ENCODE data around the gene TTYH3. TPM values are rescaled to one million over a fixed set of nuclear protein-coding genes. Genes with fewer than 3 reads are reported as not detected.

The TTYH3 gene
- total RNA-seq, 1 experiment from 2014 or later = 278 TPM

DNA sequence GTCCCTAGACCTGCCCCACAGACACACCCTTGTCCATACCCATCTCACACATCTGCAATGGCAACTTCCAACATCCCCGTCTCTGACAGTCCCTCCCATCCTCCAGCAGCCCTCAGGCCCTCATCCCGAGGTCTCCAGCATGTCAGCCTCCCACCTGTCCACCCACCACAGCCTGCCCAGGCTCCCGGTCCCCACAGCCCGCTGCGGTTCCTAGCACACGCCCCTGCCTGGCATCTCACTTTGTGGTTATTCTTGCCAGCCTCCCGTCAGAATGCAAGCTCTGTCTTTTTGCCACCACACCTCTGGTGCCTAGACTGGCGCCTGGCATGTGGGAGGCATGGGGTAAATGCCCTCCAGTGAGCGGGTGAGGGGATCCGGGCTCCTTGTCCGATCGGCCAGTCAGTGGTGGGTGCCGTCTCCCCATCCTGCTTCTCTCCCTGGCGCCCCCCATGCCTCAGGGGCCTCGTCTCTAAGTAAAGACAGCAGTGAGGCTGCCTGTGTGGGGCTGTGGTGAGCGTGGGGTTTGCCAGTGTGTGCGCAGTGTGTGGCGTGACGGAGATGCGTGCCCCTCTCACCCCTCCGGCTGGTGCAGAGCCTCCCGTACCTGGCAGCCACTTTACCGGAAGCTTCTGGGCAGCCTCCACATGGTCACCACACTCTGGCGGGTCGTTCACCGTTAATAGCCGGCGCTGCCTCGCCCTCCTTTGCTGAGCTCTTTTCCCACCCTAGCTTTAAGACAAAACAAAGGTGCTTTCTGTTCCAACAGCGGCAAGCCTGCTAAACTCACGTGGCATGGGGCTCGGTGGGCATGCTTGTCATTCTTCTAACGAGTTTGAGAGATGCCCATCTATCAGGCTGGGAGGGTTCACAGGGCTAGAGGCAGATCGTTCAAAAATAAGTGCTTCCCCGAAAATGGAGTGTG, 28.5 kb upstream of the TTYH3 start:
- no peak for DNase-seq (ENCODE audit: low read depth, low spot score)
- Histone ChIP-seq H3K4me1 (ENCODE audit: control insufficient read depth, insufficient read depth, low read length) (no peaks in the 10 kb centered on the region), H3K27ac (ENCODE audit: low read length) (no peak overlapping the region), H3K9me3 (ENCODE audit: control insufficient read depth, insufficient read depth, low read depth, low read length) (no peaks in the 10 kb centered on the region), H3K4me3 (ENCODE audit: low read depth in 2 of 2, low read length in 2 of 2) (no peak overlapping the region), H3K36me3 (ENCODE audit: control insufficient read depth, insufficient read depth, low read length) (no peaks in the 10 kb centered on the region), H3K27me3 (ENCODE audit: control insufficient read depth, insufficient read depth, low read length) (no peaks in the 10 kb centered on the region)
- no peak for ATAC-seq
- no TSS peak for BruUV-seq (replicated peaks)
- intact Hi-C loops (cut with micrococcal nuclease; ENCODE audit: unreplicated experiment) = no loop called here
- ChIA-PET POLR2A (no interaction called here), CTCF (interaction anchor here (0.5 kb wide), 1 partner anchor 27 kb away, joined by 3 read pairs; no protein-coding TSS in a partner anchor)
- in situ Hi-C loops (cut with HindIII; ENCODE audit: low pct_unique_long_range_greater_than_20kb, low sequenced_read_pairs) = no loop called here
- TF ChIP-seq, protein P1, sequence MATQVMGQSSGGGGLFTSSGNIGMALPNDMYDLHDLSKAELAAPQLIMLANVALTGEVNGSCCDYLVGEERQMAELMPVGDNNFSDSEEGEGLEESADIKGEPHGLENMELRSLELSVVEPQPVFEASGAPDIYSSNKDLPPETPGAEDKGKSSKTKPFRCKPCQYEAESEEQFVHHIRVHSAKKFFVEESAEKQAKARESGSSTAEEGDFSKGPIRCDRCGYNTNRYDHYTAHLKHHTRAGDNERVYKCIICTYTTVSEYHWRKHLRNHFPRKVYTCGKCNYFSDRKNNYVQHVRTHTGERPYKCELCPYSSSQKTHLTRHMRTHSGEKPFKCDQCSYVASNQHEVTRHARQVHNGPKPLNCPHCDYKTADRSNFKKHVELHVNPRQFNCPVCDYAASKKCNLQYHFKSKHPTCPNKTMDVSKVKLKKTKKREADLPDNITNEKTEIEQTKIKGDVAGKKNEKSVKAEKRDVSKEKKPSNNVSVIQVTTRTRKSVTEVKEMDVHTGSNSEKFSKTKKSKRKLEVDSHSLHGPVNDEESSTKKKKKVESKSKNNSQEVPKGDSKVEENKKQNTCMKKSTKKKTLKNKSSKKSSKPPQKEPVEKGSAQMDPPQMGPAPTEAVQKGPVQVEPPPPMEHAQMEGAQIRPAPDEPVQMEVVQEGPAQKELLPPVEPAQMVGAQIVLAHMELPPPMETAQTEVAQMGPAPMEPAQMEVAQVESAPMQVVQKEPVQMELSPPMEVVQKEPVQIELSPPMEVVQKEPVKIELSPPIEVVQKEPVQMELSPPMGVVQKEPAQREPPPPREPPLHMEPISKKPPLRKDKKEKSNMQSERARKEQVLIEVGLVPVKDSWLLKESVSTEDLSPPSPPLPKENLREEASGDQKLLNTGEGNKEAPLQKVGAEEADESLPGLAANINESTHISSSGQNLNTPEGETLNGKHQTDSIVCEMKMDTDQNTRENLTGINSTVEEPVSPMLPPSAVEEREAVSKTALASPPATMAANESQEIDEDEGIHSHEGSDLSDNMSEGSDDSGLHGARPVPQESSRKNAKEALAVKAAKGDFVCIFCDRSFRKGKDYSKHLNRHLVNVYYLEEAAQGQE (IDR thresholded peaks at IDR 0.05; ENCODE audit: insufficient read depth in 1 of 2, low read depth in 2 of 2, low read length in 1 of 2) = no peak
- TF ChIP-seq, protein P2, sequence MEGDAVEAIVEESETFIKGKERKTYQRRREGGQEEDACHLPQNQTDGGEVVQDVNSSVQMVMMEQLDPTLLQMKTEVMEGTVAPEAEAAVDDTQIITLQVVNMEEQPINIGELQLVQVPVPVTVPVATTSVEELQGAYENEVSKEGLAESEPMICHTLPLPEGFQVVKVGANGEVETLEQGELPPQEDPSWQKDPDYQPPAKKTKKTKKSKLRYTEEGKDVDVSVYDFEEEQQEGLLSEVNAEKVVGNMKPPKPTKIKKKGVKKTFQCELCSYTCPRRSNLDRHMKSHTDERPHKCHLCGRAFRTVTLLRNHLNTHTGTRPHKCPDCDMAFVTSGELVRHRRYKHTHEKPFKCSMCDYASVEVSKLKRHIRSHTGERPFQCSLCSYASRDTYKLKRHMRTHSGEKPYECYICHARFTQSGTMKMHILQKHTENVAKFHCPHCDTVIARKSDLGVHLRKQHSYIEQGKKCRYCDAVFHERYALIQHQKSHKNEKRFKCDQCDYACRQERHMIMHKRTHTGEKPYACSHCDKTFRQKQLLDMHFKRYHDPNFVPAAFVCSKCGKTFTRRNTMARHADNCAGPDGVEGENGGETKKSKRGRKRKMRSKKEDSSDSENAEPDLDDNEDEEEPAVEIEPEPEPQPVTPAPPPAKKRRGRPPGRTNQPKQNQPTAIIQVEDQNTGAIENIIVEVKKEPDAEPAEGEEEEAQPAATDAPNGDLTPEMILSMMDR (IDR thresholded peaks at IDR 0.05) = no peak
- TF ChIP-seq SIN3A (IDR thresholded peaks at IDR 0.05; ENCODE audit: borderline replicate concordance, insufficient read depth, low read depth, low read length) (no peak), TCF7L2 (IDR thresholded peaks at IDR 0.05; ENCODE audit: low read depth, low read length) (no peak), POLR2AphosphoS5 (IDR thresholded peaks at IDR 0.05; ENCODE audit: low read depth, low read length) (no peak)

DNA sequence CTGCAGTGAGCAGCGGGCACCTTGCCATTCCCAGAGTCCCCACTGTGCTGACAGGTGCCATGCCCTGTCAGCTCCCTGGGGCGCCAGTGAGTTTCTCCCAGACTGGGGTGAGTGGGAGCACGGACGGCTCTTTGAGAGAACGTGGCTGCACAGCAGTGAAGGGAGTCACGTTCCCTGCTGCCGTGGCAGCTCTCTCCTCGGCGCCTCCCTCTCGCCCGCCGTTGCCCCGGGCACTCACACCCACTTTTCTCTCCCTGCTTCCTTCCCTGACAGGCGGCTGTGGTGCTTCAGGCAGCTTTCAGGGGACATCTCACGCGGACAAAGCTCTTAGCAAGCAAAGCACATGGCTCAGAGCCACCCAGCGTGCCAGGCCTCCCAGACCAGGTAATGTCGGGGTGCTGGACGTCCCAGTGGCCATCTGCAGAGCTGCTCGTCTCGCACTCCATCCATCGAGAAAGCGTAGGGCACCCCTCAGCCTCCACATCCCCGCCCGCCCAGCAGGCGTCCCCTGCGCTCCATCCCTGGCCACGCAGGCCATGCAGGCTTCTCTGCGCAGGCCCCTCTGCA, 27.1 kb upstream of the TTYH3 start:
- ATAC-seq (no peak), DNase-seq (ENCODE audit: low read depth, low spot score) (no peak)
- CTCF ChIA-PET = interaction anchor here (0.6 kb wide), 2 partner anchors 14 to 22 kb away, joined by 3 to 8 read pairs; no protein-coding TSS in a partner anchor
- Histone ChIP-seq H3K36me3 (ENCODE audit: control insufficient read depth, insufficient read depth, low read length) (no peaks in the 10 kb centered on the region), H3K27me3 (ENCODE audit: control insufficient read depth, insufficient read depth, low read length) (no peaks in the 10 kb centered on the region), H3K9me3 (ENCODE audit: control insufficient read depth, insufficient read depth, low read depth, low read length) (no peaks in the 10 kb centered on the region), H3K4me3 (ENCODE audit: low read depth in 2 of 2, low read length in 2 of 2) (no peak overlapping the region), H3K4me1 (ENCODE audit: control insufficient read depth, insufficient read depth, low read length) (no peaks in the 10 kb centered on the region), H3K27ac (ENCODE audit: low read length) (no peak overlapping the region)
- no TSS peak for BruUV-seq (replicated peaks)
- in situ Hi-C loops (cut with HindIII; ENCODE audit: low pct_unique_long_range_greater_than_20kb, low sequenced_read_pairs) (no loop called here), intact Hi-C loops (cut with micrococcal nuclease; ENCODE audit: unreplicated experiment) (no loop called here)
- no peak for TF ChIP-seq POLR2AphosphoS5 (IDR thresholded peaks at IDR 0.05; ENCODE audit: low read depth, low read length)
- no peak for TF ChIP-seq SIN3A (IDR thresholded peaks at IDR 0.05; ENCODE audit: borderline replicate concordance, insufficient read depth, low read depth, low read length)
- TF ChIP-seq, protein P2 (IDR thresholded peaks at IDR 0.05) = no peak
- TF ChIP-seq, protein P1 (IDR thresholded peaks at IDR 0.05; ENCODE audit: insufficient read depth in 1 of 2, low read depth in 2 of 2, low read length in 1 of 2) = no peak
- no peak for TF ChIP-seq TCF7L2 (IDR thresholded peaks at IDR 0.05; ENCODE audit: low read depth, low read length)
- POLR2A ChIA-PET = interaction anchor here (0.6 kb wide), 1 partner anchor 136 kb away, joined by 3 read pairs; no protein-coding TSS in a partner anchor

Data from Panc1 (cell line).